ENCODE results near the gene PPAT.

The PPAT gene

DNA sequence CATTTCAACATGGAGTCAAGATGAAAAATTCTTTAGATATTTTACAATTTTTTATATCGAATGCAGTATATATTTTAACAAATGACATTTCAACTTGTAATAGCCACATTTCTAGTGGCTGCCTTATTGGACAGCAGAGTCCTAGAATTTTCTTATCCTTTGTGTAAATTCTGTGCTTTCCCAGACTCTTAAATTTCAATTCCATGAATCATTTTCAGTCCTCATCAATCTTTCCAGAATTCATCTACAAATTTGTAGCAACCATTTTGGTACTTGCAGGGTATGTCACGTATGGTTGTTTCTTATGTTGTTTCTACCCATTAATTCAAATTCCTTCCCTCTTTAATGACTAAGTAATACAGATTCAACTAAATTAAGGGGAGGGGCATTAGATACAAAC is 3.4 kb upstream of the PPAT start:
- Histone ChIP-seq H3K79me2 (ENCODE audit: control insufficient read depth, insufficient read depth, low read length, unreplicated experiment) (peaks cover 85% of the 10 kb centered on the region), H3K27me3 (ENCODE audit: insufficient read depth, low read length) (no peaks in the 10 kb centered on the region), H3K36me3 (ENCODE audit: insufficient read depth, low read length) (peaks cover 23% of the 10 kb centered on the region), H3K27ac (ENCODE audit: low read depth, low read length) (no peak overlapping the region), H3K4me1 (ENCODE audit: control insufficient read depth, insufficient read depth, low read length, unreplicated experiment) (peaks cover 26% of the 10 kb centered on the region), H2AFZ (ENCODE audit: low read length, unreplicated experiment) (no peak overlapping the region), H3K4me3 (ENCODE audit: low read depth, low read length) (no peak overlapping the region; the same call in 1 of the 2 replicates)

DNA sequence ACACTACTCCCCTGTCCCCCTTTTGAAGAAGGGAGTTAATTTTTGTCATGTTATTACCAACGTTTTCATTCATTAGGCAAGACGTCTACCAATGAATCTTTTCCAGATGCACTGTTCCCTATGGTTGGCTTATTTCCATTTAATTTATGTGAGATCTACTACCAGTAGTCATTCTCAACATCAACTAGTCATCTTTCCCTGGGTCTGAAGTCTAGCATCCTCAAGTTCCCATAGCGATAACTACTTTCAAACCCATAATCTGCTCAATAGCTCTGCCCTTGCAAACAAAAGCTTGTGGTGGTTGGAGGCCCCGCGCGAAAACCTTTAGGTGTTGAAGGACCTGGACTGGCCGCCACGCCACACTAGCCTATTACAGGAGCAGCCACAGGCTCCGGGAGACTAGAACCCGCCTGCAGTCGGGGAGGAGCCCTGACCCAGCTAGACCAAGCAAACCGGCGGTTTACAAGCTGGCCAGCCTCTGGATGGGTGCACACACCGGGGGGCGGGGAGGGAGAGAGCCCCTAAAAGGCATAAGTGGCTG is 746 bp downstream of the PPAT start:
- no peaks in the 10 kb centered on the region for H3K27me3 ChIP-seq (ENCODE audit: insufficient read depth, low read length)
- H3K27ac ChIP-seq (ENCODE audit: low read depth, low read length) = peak overlapping the region; percentile 86
- peaks cover 17% of the 10 kb centered on the region for H3K4me1 ChIP-seq (ENCODE audit: control insufficient read depth, insufficient read depth, low read length, unreplicated experiment)
- peak overlapping the region; percentile 91 for H3K4me3 ChIP-seq (ENCODE audit: low read depth, low read length)
- peaks cover 83% of the 10 kb centered on the region for H3K79me2 ChIP-seq (ENCODE audit: control insufficient read depth, insufficient read depth, low read length, unreplicated experiment)
- peaks cover 2% of the 10 kb centered on the region; the same call in 1 of the 2 replicates for H3K36me3 ChIP-seq (ENCODE audit: insufficient read depth, low read length)
- peak overlapping the region; percentile 92 for H2AFZ ChIP-seq (ENCODE audit: low read length, unreplicated experiment)

DNA sequence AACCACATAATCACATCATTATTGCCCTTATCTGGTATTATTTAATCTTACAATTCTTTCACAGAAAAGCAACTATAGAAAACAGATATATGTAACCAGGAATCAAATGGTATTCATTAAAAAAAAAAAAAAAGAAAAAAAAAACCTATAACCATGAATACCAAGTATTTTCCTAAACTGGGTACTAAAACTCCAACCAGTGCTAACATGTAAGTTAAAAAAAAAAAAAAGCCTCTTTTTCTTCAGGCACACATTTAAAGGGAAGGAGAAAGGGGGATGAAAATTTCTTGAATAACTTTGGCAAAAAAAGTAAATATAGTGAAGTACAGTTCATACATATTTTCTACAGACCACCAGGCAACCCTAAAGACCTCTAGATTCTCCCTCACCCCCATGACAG is 2.1 kb downstream of the PPAT start:
- Histone ChIP-seq H3K4me3 (ENCODE audit: low read depth, low read length) (peak overlapping the region; percentile 91), H2AFZ (ENCODE audit: low read length, unreplicated experiment) (no peak overlapping the region), H3K27ac (ENCODE audit: low read depth, low read length) (no peak overlapping the region), H3K4me1 (ENCODE audit: control insufficient read depth, insufficient read depth, low read length, unreplicated experiment) (peaks cover 11% of the 10 kb centered on the region), H3K79me2 (ENCODE audit: control insufficient read depth, insufficient read depth, low read length, unreplicated experiment) (peaks cover 83% of the 10 kb centered on the region), H3K36me3 (ENCODE audit: insufficient read depth, low read length) (0 out of 2 replicates have a peak, but pooled peaks cover 2% of the 10 kb centered on the region), H3K27me3 (ENCODE audit: insufficient read depth, low read length) (no peaks in the 10 kb centered on the region)

DNA sequence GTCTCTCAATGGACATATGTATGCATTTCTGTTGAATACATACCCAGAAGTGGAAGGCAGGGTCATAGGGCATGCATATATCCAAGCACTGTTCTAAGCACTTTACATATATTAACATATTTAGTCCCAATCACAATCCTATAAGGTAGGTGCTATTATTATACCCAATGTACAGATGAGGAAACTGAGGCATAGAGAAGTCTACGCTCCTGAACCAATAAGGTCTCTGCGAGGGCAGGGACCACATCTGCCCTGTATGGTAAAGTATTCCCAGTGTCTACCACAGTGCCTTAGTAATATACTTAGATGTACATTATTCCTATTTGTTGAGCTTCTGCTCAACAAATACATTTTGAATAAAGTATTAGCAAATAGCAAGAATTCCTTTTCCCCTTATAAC is 5.2 kb downstream of the PPAT start:
- Histone ChIP-seq H3K27ac (ENCODE audit: low read depth, low read length) (no peak overlapping the region), H3K27me3 (ENCODE audit: insufficient read depth, low read length) (no peaks in the 10 kb centered on the region), H3K4me3 (ENCODE audit: low read depth, low read length) (no peak overlapping the region), H3K4me1 (ENCODE audit: control insufficient read depth, insufficient read depth, low read length, unreplicated experiment) (peaks cover 11% of the 10 kb centered on the region), H2AFZ (ENCODE audit: low read length, unreplicated experiment) (no peak overlapping the region), H3K79me2 (ENCODE audit: control insufficient read depth, insufficient read depth, low read length, unreplicated experiment) (peaks cover 90% of the 10 kb centered on the region), H3K36me3 (ENCODE audit: insufficient read depth, low read length) (0 out of 2 replicates have a peak, but pooled peaks cover 6% of the 10 kb centered on the region)

DNA sequence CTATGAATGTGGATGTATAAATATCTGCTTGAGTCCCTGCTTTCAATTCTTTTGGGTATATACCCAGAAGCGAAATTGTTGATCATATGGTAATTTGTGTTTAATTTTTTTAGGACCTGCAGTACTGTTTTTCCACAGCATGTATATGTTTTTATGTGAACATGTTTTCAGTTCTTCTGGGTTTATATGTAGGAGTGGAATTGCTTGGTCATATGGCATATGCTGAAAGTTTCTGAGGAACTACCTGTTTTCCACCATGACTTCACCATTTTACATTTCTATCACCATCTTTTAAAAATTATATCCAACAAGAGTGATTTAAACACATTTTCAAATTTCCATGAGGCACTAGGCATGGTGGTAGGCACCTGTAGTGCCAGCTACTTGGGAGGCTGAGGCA is 8.2 kb downstream of the PPAT start:
- H3K36me3 ChIP-seq (ENCODE audit: insufficient read depth, low read length) = 0 out of 2 replicates have a peak, but pooled peaks cover 6% of the 10 kb centered on the region
- peaks cover 83% of the 10 kb centered on the region for H3K79me2 ChIP-seq (ENCODE audit: control insufficient read depth, insufficient read depth, low read length, unreplicated experiment)
- no peaks in the 10 kb centered on the region for H3K27me3 ChIP-seq (ENCODE audit: insufficient read depth, low read length)
- peaks cover 3% of the 10 kb centered on the region for H3K4me1 ChIP-seq (ENCODE audit: control insufficient read depth, insufficient read depth, low read length, unreplicated experiment)
- no peak overlapping the region for H3K4me3 ChIP-seq (ENCODE audit: low read depth, low read length)
- no peak overlapping the region for H3K27ac ChIP-seq (ENCODE audit: low read depth, low read length)
- H2AFZ ChIP-seq (ENCODE audit: low read length, unreplicated experiment) = no peak overlapping the region

DNA sequence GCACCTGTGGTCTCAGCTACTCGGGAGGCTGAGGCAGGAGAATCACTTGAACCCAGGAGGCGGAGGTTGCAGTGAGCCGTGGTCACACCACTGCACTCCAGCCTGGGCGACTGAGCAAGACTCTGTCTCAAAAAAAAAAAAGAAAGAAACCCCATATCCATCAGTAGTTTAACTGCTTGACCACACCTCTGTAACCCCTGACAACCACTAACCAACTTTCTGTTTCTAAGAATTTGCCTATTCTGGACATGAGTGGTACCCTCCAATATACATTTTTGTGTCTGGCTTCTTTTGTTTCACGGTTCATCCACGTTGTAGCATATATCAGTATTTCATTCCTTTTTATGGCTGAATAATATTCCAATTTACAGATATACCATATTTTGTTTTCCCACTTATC is 9.1 kb downstream of the PPAT start:
- 0 out of 2 replicates have a peak, but pooled peaks cover 6% of the 10 kb centered on the region for H3K36me3 ChIP-seq (ENCODE audit: insufficient read depth, low read length)
- no peak overlapping the region for H2AFZ ChIP-seq (ENCODE audit: low read length, unreplicated experiment)
- H3K4me1 ChIP-seq (ENCODE audit: control insufficient read depth, insufficient read depth, low read length, unreplicated experiment) = peaks cover 3% of the 10 kb centered on the region
- no peak overlapping the region for H3K27ac ChIP-seq (ENCODE audit: low read depth, low read length)
- no peaks in the 10 kb centered on the region for H3K27me3 ChIP-seq (ENCODE audit: insufficient read depth, low read length)
- H3K4me3 ChIP-seq (ENCODE audit: low read depth, low read length) = no peak overlapping the region
- peaks cover 78% of the 10 kb centered on the region for H3K79me2 ChIP-seq (ENCODE audit: control insufficient read depth, insufficient read depth, low read length, unreplicated experiment)

DNA sequence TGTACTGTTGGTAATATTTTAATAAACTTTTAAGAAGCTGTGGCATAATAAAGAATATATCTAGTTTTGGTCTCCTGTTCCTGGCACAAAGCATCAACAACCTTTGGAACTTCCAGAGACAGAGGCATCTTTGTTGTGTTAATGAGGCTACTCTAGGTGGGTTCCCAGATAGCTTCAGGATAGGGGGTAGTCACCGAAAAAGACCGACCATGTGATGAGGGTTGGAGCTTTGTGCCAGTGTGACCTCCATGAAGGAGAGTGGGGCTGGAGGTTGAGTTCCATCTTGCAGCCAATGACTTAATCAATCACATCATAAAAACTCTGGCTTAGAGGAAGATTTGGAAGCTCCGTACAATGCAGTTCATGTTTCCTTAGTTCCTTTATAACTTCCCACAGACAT is 9.9 kb downstream of the PPAT start:
- Histone ChIP-seq H3K27ac (ENCODE audit: low read depth, low read length) (no peak overlapping the region), H2AFZ (ENCODE audit: low read length, unreplicated experiment) (no peak overlapping the region), H3K27me3 (ENCODE audit: insufficient read depth, low read length) (no peaks in the 10 kb centered on the region), H3K79me2 (ENCODE audit: control insufficient read depth, insufficient read depth, low read length, unreplicated experiment) (peaks cover 75% of the 10 kb centered on the region), H3K4me3 (ENCODE audit: low read depth, low read length) (no peak overlapping the region), H3K4me1 (ENCODE audit: control insufficient read depth, insufficient read depth, low read length, unreplicated experiment) (no peaks in the 10 kb centered on the region), H3K36me3 (ENCODE audit: insufficient read depth, low read length) (0 out of 2 replicates have a peak, but pooled peaks cover 6% of the 10 kb centered on the region)

DNA sequence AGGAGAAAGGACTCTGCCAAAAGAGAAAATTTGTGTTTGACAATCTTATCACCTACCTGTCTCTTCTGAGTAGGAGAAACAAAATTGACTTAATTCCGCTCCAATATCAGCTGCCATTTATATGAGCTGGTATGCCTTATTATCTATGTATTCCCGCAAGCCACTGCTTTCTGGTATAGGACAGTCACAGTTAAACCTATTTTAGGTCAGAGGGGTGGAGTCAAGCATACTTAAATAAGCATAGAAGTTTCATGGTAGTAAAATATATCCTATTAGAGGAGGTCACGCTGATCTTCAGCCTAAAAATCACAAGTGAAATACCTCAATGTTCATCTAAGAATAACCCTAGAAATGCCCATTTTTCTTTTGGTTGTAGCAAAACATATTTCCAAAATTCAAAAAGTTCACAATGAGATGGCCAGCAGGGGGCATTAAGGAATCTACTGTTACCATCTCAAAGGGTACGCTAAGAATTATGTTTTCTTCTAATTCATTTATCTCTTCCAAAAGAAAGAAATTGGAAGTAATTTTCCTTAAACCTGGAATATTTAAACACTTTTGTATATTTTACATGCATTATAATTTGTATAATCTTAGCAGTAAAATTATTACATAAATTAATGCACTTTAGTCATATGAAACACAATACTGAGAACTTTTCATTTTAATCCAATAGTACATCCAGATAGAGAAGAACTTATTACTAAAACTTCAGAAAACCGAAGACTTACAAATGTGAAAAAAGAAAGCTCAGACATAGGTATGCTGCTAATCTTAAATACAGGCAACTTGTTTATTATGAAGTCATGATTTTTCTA is 10.5 kb downstream of the PPAT start:
- peaks cover 71% of the 10 kb centered on the region for H3K79me2 ChIP-seq (ENCODE audit: control insufficient read depth, insufficient read depth, low read length, unreplicated experiment)
- H3K27ac ChIP-seq (ENCODE audit: low read depth, low read length) = no peak overlapping the region
- 0 out of 2 replicates have a peak, but pooled peaks cover 4% of the 10 kb centered on the region for H3K36me3 ChIP-seq (ENCODE audit: insufficient read depth, low read length)
- H3K4me3 ChIP-seq (ENCODE audit: low read depth, low read length) = no peak overlapping the region; the same call in 1 of the 2 replicates
- no peaks in the 10 kb centered on the region for H3K27me3 ChIP-seq (ENCODE audit: insufficient read depth, low read length)
- H2AFZ ChIP-seq (ENCODE audit: low read length, unreplicated experiment) = no peak overlapping the region
- no peaks in the 10 kb centered on the region for H3K4me1 ChIP-seq (ENCODE audit: control insufficient read depth, insufficient read depth, low read length, unreplicated experiment)

DNA sequence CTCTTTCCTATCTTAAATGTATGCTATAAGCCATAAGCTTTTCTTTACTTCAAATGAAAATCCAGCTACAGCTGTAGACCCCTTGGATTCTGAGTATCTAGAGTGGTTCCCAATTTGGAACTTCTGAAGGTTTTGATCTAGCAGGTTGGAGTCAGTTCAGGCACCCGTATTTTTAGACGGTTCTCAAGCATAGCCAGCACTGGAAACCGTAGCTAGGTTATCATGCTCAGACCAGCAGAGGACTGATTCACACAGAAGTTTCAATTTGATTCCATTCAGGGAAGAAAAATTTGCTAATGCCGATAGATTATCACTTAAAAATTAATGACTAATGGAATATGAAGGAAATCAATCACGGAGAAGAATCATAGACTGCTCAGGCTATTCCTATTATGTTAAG is 11.2 kb downstream of the PPAT start:
- H3K79me2 ChIP-seq (ENCODE audit: control insufficient read depth, insufficient read depth, low read length, unreplicated experiment) = peaks cover 71% of the 10 kb centered on the region
- H3K36me3 ChIP-seq (ENCODE audit: insufficient read depth, low read length) = 0 out of 2 replicates have a peak, but pooled peaks cover 4% of the 10 kb centered on the region
- H3K27ac ChIP-seq (ENCODE audit: low read depth, low read length) = no peak overlapping the region
- no peak overlapping the region for H3K4me3 ChIP-seq (ENCODE audit: low read depth, low read length)
- H3K4me1 ChIP-seq (ENCODE audit: control insufficient read depth, insufficient read depth, low read length, unreplicated experiment) = no peaks in the 10 kb centered on the region
- H2AFZ ChIP-seq (ENCODE audit: low read length, unreplicated experiment) = no peak overlapping the region
- H3K27me3 ChIP-seq (ENCODE audit: insufficient read depth, low read length) = no peaks in the 10 kb centered on the region

DNA sequence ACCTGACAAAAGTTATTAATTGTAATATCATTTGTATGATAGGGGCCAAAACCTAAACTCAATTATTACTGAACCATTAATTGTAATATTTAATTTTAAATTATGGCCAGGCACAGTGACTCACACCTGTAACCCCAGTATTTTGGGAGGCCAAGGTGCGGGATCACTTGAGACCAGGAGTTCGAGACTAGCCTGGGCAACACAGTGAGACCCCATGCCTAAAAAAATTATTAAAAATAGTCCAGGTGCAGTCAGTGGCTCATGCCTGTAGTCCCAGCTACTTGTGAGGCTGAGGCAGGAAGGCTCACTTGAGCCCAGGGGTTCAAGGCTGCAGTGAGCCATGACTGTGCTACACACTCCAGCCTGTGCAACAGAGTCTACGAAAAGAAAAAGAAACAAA is 18.0 kb downstream of the PPAT start:
- peaks cover 69% of the 10 kb centered on the region for H3K79me2 ChIP-seq (ENCODE audit: control insufficient read depth, insufficient read depth, low read length, unreplicated experiment)
- H2AFZ ChIP-seq (ENCODE audit: low read length, unreplicated experiment) = no peak overlapping the region
- no peak overlapping the region for H3K4me3 ChIP-seq (ENCODE audit: low read depth, low read length)
- H3K27me3 ChIP-seq (ENCODE audit: insufficient read depth, low read length) = no peaks in the 10 kb centered on the region
- H3K27ac ChIP-seq (ENCODE audit: low read depth, low read length) = no peak overlapping the region
- H3K36me3 ChIP-seq (ENCODE audit: insufficient read depth, low read length) = no peaks in the 10 kb centered on the region
- no peaks in the 10 kb centered on the region for H3K4me1 ChIP-seq (ENCODE audit: control insufficient read depth, insufficient read depth, low read length, unreplicated experiment)

DNA sequence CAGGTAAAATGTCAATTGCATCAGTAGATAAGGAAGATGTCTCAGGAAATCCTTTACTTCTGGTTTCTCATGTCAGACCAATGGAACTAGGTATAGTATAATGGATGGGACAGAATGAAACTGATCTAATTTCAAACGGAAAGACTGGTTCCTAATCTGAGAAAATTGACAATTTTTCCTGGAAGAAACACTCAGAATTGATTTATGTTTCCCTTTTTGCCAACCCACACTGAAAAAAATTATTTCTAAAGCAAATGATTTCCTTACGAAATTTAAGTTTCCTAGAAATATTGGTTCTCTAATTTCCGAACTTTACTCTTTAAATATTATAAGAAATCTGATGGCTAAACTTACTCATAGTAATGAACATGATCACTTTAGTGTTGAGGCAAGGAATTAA is 19.1 kb downstream of the PPAT start:
- peaks cover 69% of the 10 kb centered on the region for H3K79me2 ChIP-seq (ENCODE audit: control insufficient read depth, insufficient read depth, low read length, unreplicated experiment)
- no peak overlapping the region for H3K4me3 ChIP-seq (ENCODE audit: low read depth, low read length)
- no peaks in the 10 kb centered on the region for H3K27me3 ChIP-seq (ENCODE audit: insufficient read depth, low read length)
- H2AFZ ChIP-seq (ENCODE audit: low read length, unreplicated experiment) = no peak overlapping the region
- H3K4me1 ChIP-seq (ENCODE audit: control insufficient read depth, insufficient read depth, low read length, unreplicated experiment) = peaks cover 3% of the 10 kb centered on the region
- no peaks in the 10 kb centered on the region for H3K36me3 ChIP-seq (ENCODE audit: insufficient read depth, low read length)
- no peak overlapping the region for H3K27ac ChIP-seq (ENCODE audit: low read depth, low read length)
